Measurements from ENCODE around the gene TBX21.

TBX21 gene

DNA sequence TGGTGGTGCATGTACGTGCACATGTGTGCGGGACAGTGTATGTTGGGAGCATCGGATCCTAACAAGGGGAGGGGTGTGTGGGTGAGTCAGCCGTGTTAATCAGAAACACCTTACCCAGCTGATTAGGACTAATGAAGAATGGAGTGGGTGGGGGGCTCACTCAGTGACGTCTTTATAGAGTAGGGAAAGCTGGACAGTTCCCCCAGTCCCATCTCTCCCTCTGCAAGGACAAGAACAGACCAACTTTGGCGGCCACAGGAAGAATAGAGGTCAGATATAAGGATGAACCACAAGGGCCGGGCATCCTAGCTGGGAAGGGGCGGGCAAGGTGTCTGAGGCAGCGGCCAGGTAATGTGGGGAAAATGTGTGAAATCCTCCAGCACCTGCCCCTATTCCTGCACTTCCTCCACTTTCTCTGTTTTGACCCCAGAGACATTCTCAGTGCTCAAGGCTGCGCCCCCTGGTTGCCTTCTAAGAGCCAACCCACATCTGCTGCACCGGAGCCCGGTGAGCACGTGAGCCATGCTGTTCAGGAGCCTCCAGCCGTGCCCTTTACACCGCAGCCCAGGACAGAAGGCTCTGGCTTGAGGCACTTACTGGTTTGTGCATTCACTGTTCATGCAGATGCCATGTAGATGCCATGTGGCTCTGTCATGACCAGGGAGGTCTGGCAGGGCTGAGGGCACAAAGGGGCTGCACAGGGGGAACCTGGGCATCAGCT lies 18.9 kb upstream of the TBX21 start:
- no peak for DNase-seq

- DNase-seq = no peak
Measured at GRCh38 chr17:47714773-47715396, 18.2 kb upstream of the TBX21 start.

DNA sequence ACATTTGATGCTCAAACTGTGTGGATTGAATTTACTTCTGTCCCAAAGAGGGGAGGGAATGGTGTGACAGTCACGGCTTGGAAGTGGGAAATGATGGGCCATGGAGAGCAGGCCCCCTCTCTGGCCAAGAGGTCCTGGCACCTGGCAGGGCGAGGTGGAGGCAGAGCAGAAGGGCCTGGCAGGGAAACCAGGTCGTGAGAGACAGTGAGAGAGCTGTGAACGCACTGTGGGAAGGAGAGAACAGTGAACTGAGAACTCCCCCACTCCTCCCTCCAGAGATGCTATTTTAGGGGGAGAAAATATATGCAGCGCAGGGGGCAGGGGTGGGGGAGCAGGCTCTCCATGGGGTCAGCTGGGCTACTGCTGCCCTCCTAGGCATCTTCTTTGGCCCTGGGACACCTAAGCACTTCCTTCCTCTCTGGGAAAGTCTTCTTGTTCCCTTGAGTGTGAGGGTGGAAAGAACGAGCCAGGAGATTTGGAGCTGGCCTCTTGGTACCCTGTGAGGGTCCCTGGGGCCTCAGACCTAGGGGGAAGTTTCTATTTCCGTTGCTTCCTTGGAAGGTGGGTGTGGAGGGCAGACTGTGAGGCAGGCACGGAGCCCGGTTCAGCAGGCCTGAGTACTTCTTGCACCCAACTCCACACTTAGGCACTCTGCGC lies 17.2 kb upstream of the TBX21 start:
- no peak for DNase-seq

- DNase-seq = no peak
Measured at GRCh38 chr17:47716375-47716774, 16.7 kb upstream of the TBX21 start.

- DNase-seq = no peak
Measured at GRCh38 chr17:47717261-47717697, 15.8 kb upstream of the TBX21 start.

DNA sequence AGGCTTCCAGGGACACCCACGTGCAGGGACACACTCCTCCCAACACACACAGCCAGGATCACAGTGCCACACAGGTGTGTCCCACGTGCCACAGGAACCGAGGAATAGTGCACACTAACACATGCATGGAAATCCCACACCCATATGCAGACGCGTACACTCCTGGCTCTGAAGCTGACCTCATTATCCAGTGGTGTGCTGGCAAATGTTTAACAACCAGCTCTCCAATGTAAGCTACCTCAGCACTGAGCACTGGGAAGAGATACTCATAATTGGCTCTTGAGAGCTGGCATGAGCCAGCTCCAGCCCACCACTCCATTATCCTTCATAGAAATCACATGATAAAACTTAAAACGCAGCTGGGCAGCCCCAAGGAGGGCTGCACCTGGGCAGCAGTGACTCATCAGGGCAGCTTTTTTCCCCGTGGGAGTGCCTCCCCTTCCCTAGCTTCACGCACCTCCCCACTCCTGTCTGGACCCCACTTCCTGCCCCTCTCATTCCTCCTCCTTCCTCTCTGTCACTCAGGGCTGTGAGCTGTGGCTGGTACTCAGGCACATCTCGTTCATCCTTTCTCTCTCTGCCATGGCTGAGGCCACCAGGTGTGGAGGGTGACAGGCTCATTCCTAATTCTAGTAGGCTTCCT lies 14.9 kb upstream of the TBX21 start:
- no peak for DNase-seq

GRCh38 chr17:47718634-47719405 lies 14.2 kb upstream of the TBX21 start:
- DNase-seq = no peak

GRCh38 chr17:47719411-47720152 lies 13.5 kb upstream of the TBX21 start:
- DNase-seq = no peak

- no peak for DNase-seq
Measured at GRCh38 chr17:47720196-47720595, 12.8 kb upstream of the TBX21 start.

DNA sequence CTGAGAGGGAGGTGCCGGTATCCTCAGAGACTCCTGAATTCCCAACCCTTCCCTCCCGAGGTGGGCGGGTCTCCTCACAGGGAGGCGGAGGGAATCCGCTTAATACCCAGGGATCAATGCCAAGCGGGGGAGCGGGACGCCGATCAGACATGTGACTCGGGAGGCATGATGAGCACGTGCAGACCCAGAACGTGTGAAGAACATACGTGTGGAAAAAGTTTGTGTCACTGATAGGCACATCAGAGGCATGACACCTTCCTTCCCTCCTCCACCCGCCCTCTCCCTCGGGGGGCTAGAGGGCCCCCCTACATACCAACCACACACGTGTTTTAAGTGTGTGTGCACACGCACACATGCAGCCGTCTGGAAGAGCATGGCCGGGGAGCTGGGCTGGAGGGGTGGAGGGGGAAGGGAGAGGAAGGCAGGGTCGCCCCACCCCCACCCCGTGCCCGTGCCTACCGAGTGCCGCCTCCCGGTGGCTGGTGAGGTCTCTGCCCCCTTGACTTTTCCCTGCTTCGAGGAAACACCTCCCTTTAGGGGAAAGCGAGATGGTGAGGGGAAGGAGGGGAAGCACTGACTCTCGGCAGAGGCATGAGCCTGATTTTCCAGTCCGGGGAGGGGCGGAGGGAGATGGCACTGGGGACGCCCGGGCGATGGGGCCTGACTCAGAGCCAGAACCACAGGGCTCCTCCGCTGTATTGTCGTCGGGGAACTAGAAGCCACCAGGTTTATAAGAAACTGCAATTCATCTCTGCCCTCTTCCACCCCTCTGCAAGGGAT lies 12.1 kb upstream of the TBX21 start:
- no peak for DNase-seq

GRCh38 chr17:47721725-47722124 lies 11.3 kb upstream of the TBX21 start:
- no peak for DNase-seq

DNA sequence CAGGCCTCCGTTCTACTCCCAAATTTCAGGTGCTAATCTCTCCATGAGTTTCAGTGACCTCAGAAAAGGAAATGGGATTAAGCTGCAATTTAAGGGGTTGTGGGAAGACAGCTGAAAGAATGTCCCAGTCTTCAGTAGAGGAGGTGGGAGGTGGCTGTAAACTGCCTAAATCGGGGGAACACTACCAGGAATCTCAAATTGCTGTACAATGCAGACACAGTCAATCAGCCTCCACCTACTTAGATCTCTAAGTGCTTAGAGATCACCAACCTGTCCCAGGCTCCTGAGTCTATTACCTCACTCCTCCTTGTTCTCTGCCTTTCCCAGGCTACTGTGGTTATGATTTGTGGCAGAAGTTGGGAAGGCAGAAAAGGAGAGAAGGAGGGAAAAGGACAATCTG lies 8.3 kb upstream of the TBX21 start:
- DNase-seq = no peak

- DNase-seq = no peak
Measured at GRCh38 chr17:47725446-47726111, 7.5 kb upstream of the TBX21 start.

DNA sequence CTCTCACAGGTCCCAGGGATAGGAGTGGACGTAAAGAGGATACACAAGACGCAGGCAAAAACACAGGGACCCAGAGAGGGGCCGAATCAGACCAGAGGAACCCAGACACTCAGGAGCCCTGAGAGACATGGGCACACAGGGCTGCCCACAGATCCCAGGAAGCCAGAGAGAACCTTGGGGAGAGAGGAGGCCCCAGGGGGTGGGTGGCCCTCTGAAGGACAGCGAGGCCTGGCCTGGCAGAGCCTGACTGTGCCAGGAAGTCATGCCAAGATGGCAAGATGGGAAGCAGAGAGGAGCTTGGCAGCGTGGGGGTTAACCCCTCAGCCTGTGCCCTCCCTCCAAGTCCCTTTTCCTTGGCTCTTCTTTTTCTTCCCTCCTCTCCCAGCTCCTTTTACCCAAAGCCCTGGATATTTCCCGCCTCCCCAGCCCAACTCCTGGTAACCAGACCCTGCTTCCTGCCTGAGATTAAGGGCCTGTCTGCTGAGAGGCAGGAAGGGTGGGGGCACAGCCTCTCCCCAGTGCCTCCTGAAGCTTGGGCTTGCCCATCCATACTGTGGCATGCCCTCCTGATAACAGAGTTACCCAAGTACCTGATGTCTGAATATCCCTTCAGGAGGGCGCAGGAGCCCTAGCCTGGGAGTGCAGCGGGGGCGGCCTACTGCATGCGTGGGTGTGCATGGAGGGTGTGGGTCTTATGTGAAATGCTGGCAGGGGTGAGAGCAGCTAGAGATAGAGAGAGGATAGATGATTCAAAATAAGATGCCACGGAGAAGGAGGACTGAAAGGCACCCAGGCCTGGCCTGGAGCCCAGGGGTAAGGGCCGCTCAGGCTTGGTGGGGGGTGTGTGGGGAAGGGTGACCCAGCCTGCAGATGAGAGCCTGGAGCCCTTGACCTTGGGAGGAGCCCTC lies 6.0 kb upstream of the TBX21 start:
- no peak for DNase-seq

DNA sequence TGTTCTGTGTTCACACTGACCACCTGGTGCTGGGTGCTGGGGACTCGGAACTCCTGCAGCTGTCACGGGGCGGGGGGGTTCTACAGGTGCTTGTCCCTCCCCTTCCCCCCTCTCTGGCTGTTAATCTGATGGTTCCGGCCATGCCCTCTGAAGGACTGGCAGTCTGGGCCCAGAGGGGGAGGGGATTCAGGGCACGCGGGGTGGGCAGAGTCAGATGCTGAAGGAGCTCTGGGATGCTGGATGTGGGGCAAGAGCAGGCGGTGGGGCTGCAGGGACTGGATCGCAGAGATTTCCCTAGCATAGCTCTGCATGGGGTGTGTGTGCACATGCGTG lies 5.4 kb upstream of the TBX21 start:
- no peak for DNase-seq

- no peak for DNase-seq
Measured at GRCh38 chr17:47728214-47728877, 4.7 kb upstream of the TBX21 start.

- DNase-seq = no peak
Measured at GRCh38 chr17:47729476-47729875, 3.6 kb upstream of the TBX21 start.

DNA sequence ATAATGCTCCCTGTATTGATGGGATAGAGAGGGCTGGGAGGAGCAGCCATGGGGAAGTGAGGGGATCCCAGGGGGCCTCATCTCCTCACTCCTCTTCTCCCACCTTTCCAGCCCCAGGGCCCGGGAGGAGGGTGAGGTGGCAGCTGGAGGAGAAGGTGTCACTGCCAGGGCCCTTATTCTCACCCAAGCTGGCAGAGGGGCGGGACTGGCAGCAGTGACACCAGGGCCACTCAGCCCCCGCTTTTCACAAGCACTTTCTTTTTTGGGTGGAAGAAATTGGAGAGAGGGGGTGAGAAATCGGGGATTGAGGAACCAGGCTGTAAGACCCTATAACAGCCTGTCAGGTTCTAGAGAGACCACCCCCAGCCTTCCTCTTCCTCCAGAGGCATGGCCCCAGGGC lies 2.4 kb upstream of the TBX21 start:
- DNase-seq = no peak

GRCh38 chr17:47731396-47731795 lies 1.6 kb upstream of the TBX21 start:
- DNase-seq = no peak

All from NCI-H1436 treated with DMSO at 0.1 percent for 48 hours (cell line).